Chondrocyte (in vitro differentiated cells): Measurements from ENCODE around the gene KCNT2. TPM values are rescaled to one million over a fixed set of nuclear protein-coding genes. Genes with fewer than 3 reads are reported as not detected.

Source experiments
- DNase-seq: peaks from one replicate; pipeline ENCODE4 v3.0.0; 2021; ENCODE audit warnings: mixed read lengths, low spot score
- H3K27ac Mint-ChIP-seq: one replicate; pipeline ENCODE4 v1.8.0; 2021; ENCODE audit warnings: mild to moderate bottlenecking, moderate library complexity, mixed read lengths; ENCODE audit not compliant: unreplicated experiment
- H3K27me3 Mint-ChIP-seq: 2 replicates; pipeline ENCODE4 v1.8.0; 2021; ENCODE audit warnings: low read depth, mixed read lengths
- H3K36me3 Mint-ChIP-seq: 2 replicates; pipeline ENCODE4 v1.8.0; 2021; ENCODE audit warnings: low read depth, mixed read lengths
- H3K4me1 Mint-ChIP-seq: 2 replicates; pipeline ENCODE4 v1.8.0; 2021; ENCODE audit warnings: low read depth, mild to moderate bottlenecking, mixed read lengths
- H3K4me3 Mint-ChIP-seq: one replicate; pipeline ENCODE4 v1.8.0; 2021; ENCODE audit warnings: mild to moderate bottlenecking, moderate library complexity, mixed read lengths; ENCODE audit not compliant: unreplicated experiment
- H3K9me3 Mint-ChIP-seq: 2 replicates; pipeline ENCODE4 v1.8.0; 2021; ENCODE audit warnings: low read depth, mixed read lengths
- total RNA-seq: library from RNA; stranded (reverse); gene quantifications from 3 replicates; pipeline ENCODE4 v1.2.1, GENCODE V29; 2021
- TF ChIP-seq, protein P1 (sequence below): fragments of 200-600 bp; sonication (generic); IDR thresholded peaks from 2 replicates; pipeline ENCODE4 v1.5.0; 2021; ENCODE audit warnings: antibody characterized with exemption, mild to moderate bottlenecking, moderate library complexity

Gene KCNT2
- total RNA-seq, 1 donor from 2014 or later: 13.4 TPM

DNA sequence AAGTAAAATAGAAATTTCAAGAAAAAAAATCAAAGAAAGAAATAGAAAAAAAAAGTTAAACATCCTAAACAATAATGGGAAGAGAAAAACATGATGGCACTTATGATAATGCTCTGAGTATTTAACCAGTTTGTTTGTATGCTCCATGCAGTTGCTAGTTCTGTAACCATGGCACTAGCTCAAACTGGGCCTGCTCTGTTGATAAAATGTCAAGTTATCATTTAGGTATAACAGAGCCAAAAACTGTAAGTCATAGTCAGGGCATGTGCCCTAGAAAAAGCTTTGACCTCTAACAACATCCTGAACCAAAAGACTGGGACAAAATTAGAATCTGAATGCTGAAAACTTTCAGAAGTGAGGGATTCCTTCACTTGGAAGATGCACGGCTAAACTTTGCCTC is 148.9 kb downstream of the KCNT2 start:
- Mint-ChIP-seq H3K4me1 (peaks cover 1% of the 10 kb centered on the region), H3K36me3 (peaks cover 5% of the 10 kb centered on the region), H3K4me3 (no peak overlapping the region), H3K27ac (no peak overlapping the region), H3K27me3 (no peaks in the 10 kb centered on the region), H3K9me3 (no peaks in the 10 kb centered on the region)
- TF ChIP-seq, protein P1, sequence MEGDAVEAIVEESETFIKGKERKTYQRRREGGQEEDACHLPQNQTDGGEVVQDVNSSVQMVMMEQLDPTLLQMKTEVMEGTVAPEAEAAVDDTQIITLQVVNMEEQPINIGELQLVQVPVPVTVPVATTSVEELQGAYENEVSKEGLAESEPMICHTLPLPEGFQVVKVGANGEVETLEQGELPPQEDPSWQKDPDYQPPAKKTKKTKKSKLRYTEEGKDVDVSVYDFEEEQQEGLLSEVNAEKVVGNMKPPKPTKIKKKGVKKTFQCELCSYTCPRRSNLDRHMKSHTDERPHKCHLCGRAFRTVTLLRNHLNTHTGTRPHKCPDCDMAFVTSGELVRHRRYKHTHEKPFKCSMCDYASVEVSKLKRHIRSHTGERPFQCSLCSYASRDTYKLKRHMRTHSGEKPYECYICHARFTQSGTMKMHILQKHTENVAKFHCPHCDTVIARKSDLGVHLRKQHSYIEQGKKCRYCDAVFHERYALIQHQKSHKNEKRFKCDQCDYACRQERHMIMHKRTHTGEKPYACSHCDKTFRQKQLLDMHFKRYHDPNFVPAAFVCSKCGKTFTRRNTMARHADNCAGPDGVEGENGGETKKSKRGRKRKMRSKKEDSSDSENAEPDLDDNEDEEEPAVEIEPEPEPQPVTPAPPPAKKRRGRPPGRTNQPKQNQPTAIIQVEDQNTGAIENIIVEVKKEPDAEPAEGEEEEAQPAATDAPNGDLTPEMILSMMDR: no peak
- no peak for DNase-seq

DNA sequence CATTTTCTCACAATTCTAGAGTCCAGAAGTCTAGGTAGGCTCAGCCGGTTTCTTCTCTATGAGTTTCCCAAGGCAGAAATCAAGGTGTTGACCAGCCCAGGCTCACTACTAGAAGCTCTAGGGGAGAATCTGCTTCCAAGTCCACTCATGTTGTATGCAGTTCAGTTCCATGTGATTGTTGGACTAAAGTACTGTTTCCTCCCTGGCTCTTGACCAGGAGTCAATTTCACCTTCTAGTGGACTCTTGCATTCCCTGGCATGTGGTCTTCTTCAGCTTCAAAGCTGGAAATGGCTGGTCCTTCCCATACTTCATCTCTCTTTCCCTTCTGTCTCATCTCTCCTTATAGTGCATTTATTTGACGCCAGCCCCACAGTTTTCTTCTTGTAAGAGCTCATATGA is 153.4 kb downstream of the KCNT2 start:
- no peak overlapping the region for H3K4me3 Mint-ChIP-seq

DNA sequence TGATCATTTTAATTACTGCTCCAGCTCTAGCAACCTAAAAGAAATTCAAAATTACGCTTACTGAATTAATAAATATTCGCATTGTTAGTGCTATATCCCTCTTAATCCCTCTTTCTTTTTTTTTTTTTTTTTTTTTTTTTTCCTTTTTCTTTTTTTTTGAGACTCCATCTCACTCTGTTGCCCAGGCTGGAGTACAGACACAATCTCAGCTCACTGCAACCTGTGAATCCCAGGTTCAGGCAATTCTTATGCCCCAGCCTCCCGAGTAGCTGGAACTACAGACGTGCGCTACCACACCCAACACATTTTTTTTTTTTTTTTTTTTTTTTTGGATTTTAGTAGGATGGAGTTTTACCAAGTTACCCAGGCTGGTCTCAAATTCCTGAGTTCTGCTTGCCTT is 157.1 kb downstream of the KCNT2 start:
- peaks cover 7% of the 10 kb centered on the region for H3K36me3 Mint-ChIP-seq

More for the DNA sequence above, 153.4 kb downstream of the KCNT2 start:
- no peaks in the 10 kb centered on the region for H3K27me3 Mint-ChIP-seq
- TF ChIP-seq, protein P1: no peak
- peaks cover 10% of the 10 kb centered on the region for H3K4me1 Mint-ChIP-seq
- DNase-seq: no peak
- H3K9me3 Mint-ChIP-seq: no peaks in the 10 kb centered on the region
- peaks cover 5% of the 10 kb centered on the region for H3K36me3 Mint-ChIP-seq
- H3K27ac Mint-ChIP-seq: no peak overlapping the region

DNA sequence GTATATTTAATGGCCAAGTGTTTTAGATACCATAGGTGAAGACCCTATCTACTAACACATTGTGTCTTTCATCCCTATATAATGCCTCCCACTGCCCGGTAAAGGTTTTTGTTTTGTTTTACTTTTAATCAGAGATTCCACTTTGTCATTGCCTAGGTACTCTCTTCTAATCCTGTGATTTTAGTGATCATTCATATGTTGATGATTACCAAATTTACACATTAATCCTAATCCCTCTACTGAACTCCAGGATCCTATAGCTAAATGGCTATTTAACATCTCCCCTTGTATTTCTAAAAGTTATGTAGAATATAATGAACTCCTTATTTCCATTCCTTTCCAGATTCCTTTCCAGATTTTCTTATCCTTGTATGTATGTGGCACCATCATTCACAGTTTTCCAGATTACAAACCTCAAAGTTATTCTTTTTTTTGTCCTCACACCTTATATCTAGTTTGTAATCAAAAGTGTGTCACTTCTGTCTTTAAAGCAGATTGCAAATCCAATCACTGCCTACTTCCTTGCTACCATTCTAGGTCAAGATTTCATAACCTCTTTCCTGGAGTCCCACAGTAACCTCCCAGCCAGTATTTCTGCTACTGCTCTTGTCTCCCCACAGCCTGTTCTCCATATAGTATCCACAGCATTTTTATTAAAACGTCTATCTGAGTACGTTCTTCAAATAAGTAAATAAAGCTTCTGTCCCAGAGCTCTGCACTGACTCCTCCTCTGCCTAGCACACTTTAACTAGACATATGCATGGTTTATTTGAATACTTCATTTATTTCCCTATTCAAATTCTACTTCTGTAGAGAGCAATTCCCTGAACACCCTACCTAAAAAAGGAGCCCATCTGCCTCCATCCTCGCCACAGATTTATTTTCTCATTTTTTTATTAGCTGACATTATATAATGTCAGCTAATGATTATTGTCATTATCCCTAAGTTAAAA is 157.8 kb downstream of the KCNT2 start:
- Mint-ChIP-seq H3K36me3 (peaks cover 7% of the 10 kb centered on the region), H3K27me3 (no peaks in the 10 kb centered on the region), H3K4me3 (no peak overlapping the region), H3K27ac (no peak overlapping the region), H3K9me3 (no peaks in the 10 kb centered on the region), H3K4me1 (peaks cover 19% of the 10 kb centered on the region)
- TF ChIP-seq, protein P1: no peak
- no peak for DNase-seq

More for the DNA sequence above, 157.1 kb downstream of the KCNT2 start:
- peaks cover 19% of the 10 kb centered on the region for H3K4me1 Mint-ChIP-seq
- no peak for DNase-seq
- no peaks in the 10 kb centered on the region for H3K27me3 Mint-ChIP-seq
- no peaks in the 10 kb centered on the region for H3K9me3 Mint-ChIP-seq
- no peak overlapping the region for H3K4me3 Mint-ChIP-seq
- no peak overlapping the region for H3K27ac Mint-ChIP-seq
- TF ChIP-seq, protein P1: no peak

DNA sequence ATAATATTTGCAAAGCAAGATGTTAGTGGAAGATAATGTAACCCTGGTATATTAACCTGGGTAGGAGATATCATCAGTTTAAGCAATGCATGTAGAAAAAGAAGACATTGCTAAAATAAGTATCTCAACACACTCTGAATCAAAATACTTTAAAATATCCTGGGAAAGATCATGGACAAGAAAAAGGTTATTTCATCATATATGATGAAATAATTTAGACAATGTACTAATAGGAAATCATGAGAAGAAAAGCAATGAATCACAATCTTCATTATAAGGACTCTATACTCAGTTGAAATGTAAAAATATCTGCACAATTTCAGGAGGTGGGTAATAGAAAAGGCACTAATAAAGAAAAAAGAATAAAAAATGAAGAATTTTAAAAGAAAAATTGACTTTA is 158.8 kb downstream of the KCNT2 start:
- Mint-ChIP-seq H3K9me3 (no peaks in the 10 kb centered on the region), H3K4me3 (no peak overlapping the region), H3K27me3 (no peaks in the 10 kb centered on the region), H3K36me3 (peaks cover 3% of the 10 kb centered on the region), H3K4me1 (peaks cover 19% of the 10 kb centered on the region), H3K27ac (peak overlapping the region; percentile 29)
- DNase-seq: no peak
- TF ChIP-seq, protein P1: no peak
